Raji (cell line): ENCODE measurements around the gene TIGIT.

Experiments used
- POLR2A ChIP-seq: IDR thresholded peaks from 2 replicates; pipeline ENCODE4 v1.6.1; 2011; ENCODE audit warnings: low read depth, low read length, control low read depth; ENCODE audit not compliant: insufficient read depth

The TIGIT gene

GRCh38 chr3:114333180-114333922, 39.5 kb downstream of the TIGIT start:
- TF ChIP-seq POLR2A: no peak

GRCh38 chr3:114333923-114334240, 40.1 kb downstream of the TIGIT start:
- no peak for TF ChIP-seq POLR2A

- no peak for TF ChIP-seq POLR2A
These were observed 42.4 kb downstream of the TIGIT start for GRCh38 chr3:114336122-114336697.

GRCh38 chr3:114336857-114337256, 43.0 kb downstream of the TIGIT start:
- TF ChIP-seq POLR2A: no peak

GRCh38 chr3:114338651-114339357, 45.0 kb downstream of the TIGIT start:
- no peak for TF ChIP-seq POLR2A

- no peak for TF ChIP-seq POLR2A
These were observed 50.7 kb downstream of the TIGIT start for GRCh38 chr3:114344492-114344891.

GRCh38 chr3:114350271-114350670, 56.4 kb downstream of the TIGIT start:
- TF ChIP-seq POLR2A: no peak

- no peak for TF ChIP-seq POLR2A
These were observed 56.9 kb downstream of the TIGIT start for GRCh38 chr3:114350690-114351089.

GRCh38 chr3:114351123-114351821, 57.4 kb downstream of the TIGIT start:
- no peak for TF ChIP-seq POLR2A

- TF ChIP-seq POLR2A: no peak
These were observed 58.0 kb downstream of the TIGIT start for GRCh38 chr3:114351822-114352145.

- TF ChIP-seq POLR2A: no peak
These were observed 61.8 kb downstream of the TIGIT start for GRCh38 chr3:114355653-114356052.

- no peak for TF ChIP-seq POLR2A
These were observed 62.2 kb downstream of the TIGIT start for GRCh38 chr3:114356066-114356465.

- TF ChIP-seq POLR2A: no peak
These were observed 62.7 kb downstream of the TIGIT start for GRCh38 chr3:114356525-114356924.
